ENCODE data around the gene TCERG1L.

- TF ChIP-seq GATA2 (IDR thresholded peaks at IDR 0.05; ENCODE audit: low read depth, low read length) (no peak), GATA3 (IDR thresholded peaks at IDR 0.05; ENCODE audit: low read depth, low read length) (no peak)
These were observed 130.1 kb downstream of the TCERG1L start for GRCh38 chr10:131181456-131181855.
